OCI-LY3 (cell line): Measurements from ENCODE around the gene PRR18.

Experiments used
- H2AFZ ChIP-seq: fragments of 200-600, 300-600 bp; shearing (Covaris generic); 2 replicates; pipeline ENCODE4 v1.6.0; 2014; ENCODE audit warnings: antibody characterized with exemption, low read depth, low read length
- H3K27ac ChIP-seq: fragments of 200-600, 300-600 bp; sonication (generic); 2 replicates; pipeline ENCODE4 v1.5.1; 2014; ENCODE audit warnings: mild to moderate bottlenecking, low read length, moderate library complexity, mixed read lengths
- H3K27me3 ChIP-seq: fragments of 200-600, 300-600 bp; sonication (generic); 2 replicates; pipeline ENCODE4 v1.6.1; 2014; ENCODE audit warnings: low read depth, low read length, mixed read lengths
- H3K36me3 ChIP-seq: fragments of 200-600, 300-600 bp; sonication (generic); replicated peaks from 2 replicates; pipeline ENCODE3; 2014; ENCODE audit warnings: low read depth, low read length, mixed read lengths
- H3K4me1 ChIP-seq: fragments of 300-600, 200-600 bp; sonication (generic); 2 replicates; pipeline ENCODE4 v1.6.1; 2014; ENCODE audit warnings: low read length, mixed read lengths
- H3K4me2 ChIP-seq: fragments of 200-600, 300-600 bp; sonication (generic); 2 replicates; pipeline ENCODE4 v1.6.1; 2014; ENCODE audit warnings: low read length, mixed read lengths
- H3K4me3 ChIP-seq: fragments of 300-600, 200-600 bp; sonication (generic); 2 replicates; pipeline ENCODE4 v1.5.1; 2014; ENCODE audit warnings: antibody characterized with exemption, mild to moderate bottlenecking, low read length, moderate library complexity
- H3K79me2 ChIP-seq: fragments of 300-600, 200-600 bp; shearing (Covaris generic); 2 replicates; pipeline ENCODE4 v1.6.1; 2014; ENCODE audit warnings: mild to moderate bottlenecking, low read length, mixed read lengths
- H3K9ac ChIP-seq: fragments of 300-600, 200-600 bp; shearing (Covaris generic); 2 replicates; pipeline ENCODE4 v1.6.0; 2014; ENCODE audit warnings: mild to moderate bottlenecking, low read length, moderate library complexity
- H3K9me3 ChIP-seq: fragments of 200-600, 300-600 bp; shearing (Covaris generic); 2 replicates; pipeline ENCODE4 v1.6.1; 2014; ENCODE audit warnings: low read length, mixed read lengths; ENCODE audit not compliant: insufficient read depth
- H4K20me1 ChIP-seq: fragments of 200-600, 300-600 bp; sonication (generic); 2 replicates; pipeline ENCODE4 v1.6.1; 2016; ENCODE audit warnings: low read length, mixed read lengths; ENCODE audit not compliant: insufficient read depth
- EZH2phosphoT487 ChIP-seq: fragments of 200-600 bp; shearing (Covaris generic); IDR thresholded peaks from 2 replicates; pipeline ENCODE4 v1.6.1; 2018; ENCODE audit warnings: antibody characterized with exemption, mixed run types, low read depth
- TF ChIP-seq, protein P1 (sequence below): fragments of 200-600, 300-600 bp; sonication (generic); IDR thresholded peaks from 2 replicates; pipeline ENCODE4 v1.5.1; 2014; ENCODE audit warnings: antibody characterized with exemption, low read length, low read depth

Gene PRR18

DNA sequence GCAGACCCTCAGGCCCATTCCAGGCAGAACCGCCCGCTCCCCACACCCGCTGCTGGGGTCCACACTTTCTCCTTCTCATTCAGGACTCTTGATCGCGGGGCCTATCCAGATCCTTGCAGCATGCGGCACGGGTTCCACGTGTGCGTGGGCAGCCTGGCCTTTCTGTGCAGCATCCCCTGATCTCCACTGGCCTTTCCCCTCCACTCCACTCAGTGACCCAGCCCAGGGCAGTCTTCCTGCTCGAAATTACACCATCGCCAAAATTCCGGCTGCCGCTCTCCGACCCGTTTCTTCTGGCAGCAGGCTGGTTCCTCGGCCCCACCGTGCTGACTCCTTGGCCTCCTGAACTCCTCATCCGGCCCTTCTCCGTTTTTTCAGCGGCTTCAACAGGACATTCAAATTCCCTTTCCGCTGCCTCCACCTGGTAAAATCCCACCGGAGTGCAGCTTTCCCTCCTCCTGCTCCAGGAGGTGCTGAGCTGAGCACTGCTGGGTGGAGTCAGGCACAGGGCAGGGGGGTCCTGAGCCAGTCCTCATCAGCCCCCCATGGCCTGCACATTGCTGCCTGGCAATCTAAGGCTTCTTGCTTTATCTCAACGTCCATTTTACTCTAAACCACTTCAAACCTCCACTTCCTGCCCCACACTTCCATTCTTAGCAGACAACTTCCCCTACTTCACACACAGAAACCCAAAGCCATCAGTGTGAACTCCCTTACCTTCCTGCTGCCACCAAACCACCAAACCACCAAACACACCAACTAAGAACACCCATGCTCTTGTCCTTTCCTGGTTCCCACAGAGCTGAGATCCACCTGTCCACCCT is 25.2 kb upstream of the PRR18 start:
- H3K4me1 ChIP-seq: peaks cover 35% of the 10 kb centered on the region
- H3K4me2 ChIP-seq: peak overlapping the region; percentile 0; the same call in 1 of the 2 replicates
- H3K79me2 ChIP-seq: peaks cover 99% of the 10 kb centered on the region
- peaks cover 6% of the 10 kb centered on the region for H3K36me3 ChIP-seq
- H3K27me3 ChIP-seq: no peaks in the 10 kb centered on the region
- no peaks in the 10 kb centered on the region for H3K9me3 ChIP-seq
- H3K9ac ChIP-seq: no peak overlapping the region
- no peak overlapping the region for H2AFZ ChIP-seq
- H3K27ac ChIP-seq: no peak overlapping the region; the same call in 1 of the 2 replicates
- H4K20me1 ChIP-seq: peaks cover 12% of the 10 kb centered on the region
- no peak overlapping the region for H3K4me3 ChIP-seq
- TF ChIP-seq, protein P1, sequence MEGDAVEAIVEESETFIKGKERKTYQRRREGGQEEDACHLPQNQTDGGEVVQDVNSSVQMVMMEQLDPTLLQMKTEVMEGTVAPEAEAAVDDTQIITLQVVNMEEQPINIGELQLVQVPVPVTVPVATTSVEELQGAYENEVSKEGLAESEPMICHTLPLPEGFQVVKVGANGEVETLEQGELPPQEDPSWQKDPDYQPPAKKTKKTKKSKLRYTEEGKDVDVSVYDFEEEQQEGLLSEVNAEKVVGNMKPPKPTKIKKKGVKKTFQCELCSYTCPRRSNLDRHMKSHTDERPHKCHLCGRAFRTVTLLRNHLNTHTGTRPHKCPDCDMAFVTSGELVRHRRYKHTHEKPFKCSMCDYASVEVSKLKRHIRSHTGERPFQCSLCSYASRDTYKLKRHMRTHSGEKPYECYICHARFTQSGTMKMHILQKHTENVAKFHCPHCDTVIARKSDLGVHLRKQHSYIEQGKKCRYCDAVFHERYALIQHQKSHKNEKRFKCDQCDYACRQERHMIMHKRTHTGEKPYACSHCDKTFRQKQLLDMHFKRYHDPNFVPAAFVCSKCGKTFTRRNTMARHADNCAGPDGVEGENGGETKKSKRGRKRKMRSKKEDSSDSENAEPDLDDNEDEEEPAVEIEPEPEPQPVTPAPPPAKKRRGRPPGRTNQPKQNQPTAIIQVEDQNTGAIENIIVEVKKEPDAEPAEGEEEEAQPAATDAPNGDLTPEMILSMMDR: no peak
- no peak for TF ChIP-seq EZH2phosphoT487

DNA sequence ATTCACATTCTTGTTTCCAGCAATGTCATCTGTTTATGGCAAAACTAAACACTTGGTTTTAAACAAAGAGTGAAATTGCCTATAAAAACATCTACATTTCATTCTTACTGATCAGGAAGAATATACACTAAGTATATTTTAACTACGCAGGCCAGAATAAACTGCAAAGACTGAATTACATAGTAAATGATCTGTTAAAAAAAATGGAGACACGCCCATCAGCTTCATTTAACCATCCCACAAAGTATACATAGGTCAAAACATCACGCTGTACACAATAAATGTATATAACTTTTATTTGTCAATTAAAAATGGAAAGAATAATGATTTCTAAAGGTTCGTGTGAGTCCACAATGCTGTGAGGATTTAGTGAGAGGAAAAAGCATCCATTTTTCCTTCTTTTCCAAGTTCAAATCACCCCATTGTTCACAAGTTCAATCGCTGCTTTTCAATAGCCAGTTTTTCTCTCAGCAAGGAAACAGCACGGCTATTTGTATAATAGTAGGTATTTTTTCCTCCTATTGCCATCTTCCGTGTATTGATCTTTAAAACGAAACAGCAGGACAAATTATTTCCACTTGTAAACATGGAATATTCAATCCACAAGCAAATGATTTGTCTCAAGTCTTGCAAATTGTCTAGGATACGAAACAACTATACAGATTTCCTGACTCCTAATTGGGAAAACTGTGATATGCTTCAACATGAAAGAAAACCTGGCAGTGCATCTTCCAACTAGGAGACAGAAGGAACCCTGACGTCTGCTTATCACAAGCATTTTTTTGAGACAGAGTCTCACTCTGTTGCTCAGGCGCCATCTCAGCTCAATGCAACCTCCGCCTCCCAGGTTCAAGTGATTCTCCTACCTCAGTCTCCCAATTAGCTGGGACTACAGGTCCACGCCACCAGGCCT is 23.6 kb upstream of the PRR18 start:
- peaks cover 12% of the 10 kb centered on the region for H4K20me1 ChIP-seq
- peaks cover 83% of the 10 kb centered on the region for H3K79me2 ChIP-seq
- H3K4me2 ChIP-seq: no peak overlapping the region
- no peaks in the 10 kb centered on the region for H3K27me3 ChIP-seq
- H3K4me3 ChIP-seq: no peak overlapping the region
- TF ChIP-seq EZH2phosphoT487: no peak
- TF ChIP-seq, protein P1: no peak
- H3K9me3 ChIP-seq: no peaks in the 10 kb centered on the region
- H2AFZ ChIP-seq: no peak overlapping the region
- H3K27ac ChIP-seq: no peak overlapping the region
- H3K36me3 ChIP-seq: peaks cover 4% of the 10 kb centered on the region
- H3K9ac ChIP-seq: no peak overlapping the region
- H3K4me1 ChIP-seq: peaks cover 31% of the 10 kb centered on the region

DNA sequence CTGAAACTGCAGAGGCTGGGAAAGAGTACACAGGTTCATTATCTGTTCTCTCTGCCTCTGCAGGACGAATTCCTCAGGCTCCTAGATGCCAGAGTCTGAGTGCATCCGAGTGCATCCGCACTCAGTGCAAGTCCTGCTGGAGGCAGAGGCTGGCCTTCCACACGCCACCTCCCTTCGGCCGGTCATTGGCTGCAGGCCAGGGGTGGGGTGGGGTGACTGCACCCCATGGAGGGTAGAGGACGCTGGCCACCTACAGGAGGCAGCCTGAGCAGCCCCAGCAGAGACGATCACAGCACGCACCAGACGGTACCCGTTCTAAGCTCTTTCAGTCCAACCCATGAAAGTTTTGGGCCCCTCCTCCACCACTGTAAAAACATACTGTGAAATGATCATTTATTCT is 22.4 kb upstream of the PRR18 start:
- H3K79me2 ChIP-seq: peaks cover 72% of the 10 kb centered on the region
- H3K4me3 ChIP-seq: no peak overlapping the region
- H3K27ac ChIP-seq: no peak overlapping the region
- no peaks in the 10 kb centered on the region for H3K27me3 ChIP-seq
- no peak overlapping the region for H2AFZ ChIP-seq
- H3K9ac ChIP-seq: no peak overlapping the region
- no peaks in the 10 kb centered on the region for H3K9me3 ChIP-seq
- TF ChIP-seq, protein P1: no peak
- TF ChIP-seq EZH2phosphoT487: no peak
- no peak overlapping the region for H3K4me2 ChIP-seq
- H3K4me1 ChIP-seq: peaks cover 23% of the 10 kb centered on the region
- peaks cover 3% of the 10 kb centered on the region for H3K36me3 ChIP-seq
- peaks cover 12% of the 10 kb centered on the region for H4K20me1 ChIP-seq

GRCh38 chr6:166325383-166326042 is 17.3 kb upstream of the PRR18 start:
- peaks cover 21% of the 10 kb centered on the region for H3K79me2 ChIP-seq
- no peaks in the 10 kb centered on the region for H3K36me3 ChIP-seq
- H3K4me3 ChIP-seq: no peak overlapping the region
- no peak overlapping the region for H2AFZ ChIP-seq
- H3K4me2 ChIP-seq: no peak overlapping the region
- no peak overlapping the region for H3K27ac ChIP-seq
- H3K27me3 ChIP-seq: no peaks in the 10 kb centered on the region
- H3K9me3 ChIP-seq: no peaks in the 10 kb centered on the region
- TF ChIP-seq, protein P1: no peak
- TF ChIP-seq EZH2phosphoT487: no peak
- no peak overlapping the region for H3K9ac ChIP-seq
- H4K20me1 ChIP-seq: no peaks in the 10 kb centered on the region
- H3K4me1 ChIP-seq: peaks cover 6% of the 10 kb centered on the region; the same call in 1 of the 2 replicates
